ENCODE measurements around the gene BEST2. TPM values are rescaled to one million over a fixed set of nuclear protein-coding genes. Genes with fewer than 3 reads are reported as not detected.
A peak's percentile ranks its signal among the peaks of the same experiment; 100 is the strongest.

The BEST2 gene
- total and polyA plus RNA-seq, 2 of the 4 experiments (the other 2 are of a cell fraction) = not detected

- Histone ChIP-seq H4K20me1 (ENCODE audit: insufficient read depth, low read length) (peaks cover 3% of the 10 kb centered on the region; the same call in 1 of the 2 replicates), H3K23ac (ENCODE audit: low read depth, low read length) (peak overlapping the region; percentile 92), H2AK5ac (ENCODE audit: low read depth, low read length) (peak overlapping the region; percentile 90), H3K4me2 (ENCODE audit: low read depth, low read length) (peak overlapping the region; percentile 84), H3K4me1 (ENCODE audit: control insufficient read depth, insufficient read depth, low read length) (peaks cover 24% of the 10 kb centered on the region), H2AK9ac (replicated peaks; ENCODE audit: low read depth, low read length, poor library complexity) (peak overlapping the region; percentile 89), H2BK15ac (ENCODE audit: low read depth, low read length) (0 out of 3 replicates have a peak overlapping the region, but pooled peaks have one; percentile 37), H3K36me3 (ENCODE audit: control insufficient read depth, insufficient read depth, low read length) (no peaks in the 10 kb centered on the region), H3K14ac (replicated peaks; ENCODE audit: low read depth, low read length) (peak overlapping the region; percentile 86), H3K4ac (ENCODE audit: low read depth, low read length) (peak overlapping the region; percentile 99), H3K9me3 (ENCODE audit: control insufficient read depth, insufficient read depth, low read length) (no peaks in the 10 kb centered on the region), H3K18ac (ENCODE audit: low read depth, low read length) (peak overlapping the region; percentile 18; the same call in 1 of the 2 replicates), H2BK5ac (ENCODE audit: low read depth, low read length, poor library complexity, severe bottlenecking) (peak overlapping the region; percentile 88), H3K9ac (ENCODE audit: low read depth, low read length) (peak overlapping the region; percentile 56), H4K8ac (ENCODE audit: low read depth in 2 of 2, low read length in 2 of 2) (peak overlapping the region; percentile 98 to 99), H3K79me1 (ENCODE audit: low read depth in 1 of 2, low read length in 2 of 2) (peaks cover 0 to 44% of the 10 kb centered on the region in 2 experiments; a peak in 3 of 4 replicates), H3K4me3 (ENCODE audit: insufficient read depth, low read depth, low read length) (peak overlapping the region; percentile 62), H3K56ac (ENCODE audit: extremely low read depth, insufficient read depth, low read length) (peak overlapping the region; percentile 79), H2BK120ac (ENCODE audit: low read depth, low read length) (peak overlapping the region; percentile 70), H2AFZ (replicated peaks; ENCODE audit: low read length, poor library complexity) (peak overlapping the region; percentile 98), H3K27me3 (ENCODE audit: control insufficient read depth, insufficient read depth, low read length) (no peaks in the 10 kb centered on the region), H4K5ac (ENCODE audit: low read depth, low read length) (peak overlapping the region; percentile 24), H3K27ac (ENCODE audit: insufficient read depth, low read length) (peak overlapping the region; percentile 82), H4K91ac (ENCODE audit: insufficient read depth, low read depth, low read length) (peak overlapping the region; percentile 70), H2BK20ac (ENCODE audit: low read depth, low read length) (peak overlapping the region; percentile 85; the same call in 1 of the 2 replicates), H3K9me1 (ENCODE audit: insufficient read depth, low read length) (peaks cover 26% of the 10 kb centered on the region)
- ATAC-seq (ENCODE audit: low read depth) (peak; percentile 57), DNase-seq (peak; percentile 68)
- dilution Hi-C loops (cut with HindIII; ENCODE audit: low sequenced_read_pairs, unreplicated experiment) (no loop called here), in situ Hi-C loops (cut with MboI; ENCODE audit: low sequenced_read_pairs) (loop anchor here (25.0 kb wide), 1 partner anchor 1060 kb away; no protein-coding TSS in a partner anchor), intact Hi-C loops (cut with micrococcal nuclease) (loop anchor here (1.0 kb wide), 2 partner anchors 14 to 19 kb away; partner anchors contain the start of gene JUNB)
- BruUV-seq (replicated peaks) = no TSS peak
- TF ChIP-seq MAZ (IDR thresholded peaks at IDR 0.05; ENCODE audit: borderline replicate concordance, low read depth, low read length) (peak; percentile 95), RAD21 (IDR thresholded peaks at IDR 0.05; ENCODE audit: low read length) (peak; percentile 82), CTCF (conservative IDR thresholded peaks at IDR 0.05; ENCODE audit: low read depth, low read length) (peak; percentile 91), CHD1 (IDR thresholded peaks at IDR 0.05; ENCODE audit: low read depth, low read length) (peak; percentile 75; the same call in 1 of the 2 replicates), RCOR1 (IDR thresholded peaks at IDR 0.05; ENCODE audit: insufficient replicate concordance, low read length) (no peak), SMC3 (IDR thresholded peaks at IDR 0.05; ENCODE audit: low read depth, low read length) (peak; percentile 85), BHLHE40 (IDR thresholded peaks at IDR 0.05; ENCODE audit: low read depth, low read length) (no peak), NFE2L2 (IDR thresholded peaks at IDR 0.05; ENCODE audit: low read depth, low read length) (no peak), POLR2A (IDR thresholded peaks at IDR 0.05; ENCODE audit: low read depth, low read length) (no peak)
- CTCF ChIA-PET = interaction anchor here (0.6 to 2.9 kb wide), 7 partner anchors 9 to 142 kb away, joined by 3 to 23 read pairs (median 10); partner anchors contain the start of gene JUNB
- POLR2A ChIA-PET (ENCODE audit: unreplicated experiment) = interaction anchor here (1.0 to 2.5 kb wide), 3 partner anchors 14 to 18 kb away, joined by 9 to 13 read pairs (median 11); partner anchors contain the start of gene JUNB
- 0% methylated on average over 5 of the region's 43 CpGs; no CpG with 5 or more reads in 1 of the 2 experiments for WGBS, 2 experiments (ENCODE audit: extremely low coverage in 2 of 2, insufficient read length in 1 of 2)
These were observed 25.8 kb downstream of the BEST2 start for GRCh38 chr19:12777217-12778016.
